Mesenchymal stem cell (in vitro differentiated cells and primary cell): Measurements from ENCODE around the gene CFAP157.

Experiments used
- DNase-seq: peaks from one replicate; pipeline ENCODE4 v3.0.0-alpha.2; 2013
- H2AFZ ChIP-seq: one replicate; pipeline ENCODE4 v1.6.1; 2013; ENCODE audit warnings: low read depth, mild to moderate bottlenecking, control low read depth, inconsistent platforms, low read length, moderate library complexity
- H2AK5ac ChIP-seq: 2 replicates; pipeline ENCODE4 v1.6.1; 2013; ENCODE audit warnings: low read length, moderate library complexity, mild to moderate bottlenecking, inconsistent platforms; ENCODE audit not compliant: severe bottlenecking
- H2BK120ac ChIP-seq: one replicate; pipeline ENCODE4 v1.6.1; 2013; ENCODE audit warnings: low read depth, mild to moderate bottlenecking, inconsistent platforms, low read length, moderate library complexity
- H2BK12ac ChIP-seq, 2 experiments: one replicate each; pipeline ENCODE4 v1.6.1; 2013; ENCODE audit warnings: inconsistent platforms in 2 of 2, low read length in 2 of 2, mild to moderate bottlenecking in 2 of 2, moderate library complexity in 2 of 2, control low read depth in 1 of 2
- H2BK15ac ChIP-seq: one replicate; pipeline ENCODE4 v1.6.1; 2013; ENCODE audit warnings: mild to moderate bottlenecking, low read depth, inconsistent platforms; ENCODE audit not compliant: poor library complexity, severe bottlenecking
- H2BK5ac ChIP-seq: 2 replicates; pipeline ENCODE4 v1.6.1; 2013; ENCODE audit warnings: low read depth, mild to moderate bottlenecking, low read length, control low read depth, inconsistent platforms; ENCODE audit not compliant: poor library complexity, severe bottlenecking
- H3K14ac ChIP-seq, 2 experiments: one replicate each; pipeline ENCODE4 v1.6.1; 2013; ENCODE audit warnings: inconsistent platforms in 2 of 2, low read length in 2 of 2, control low read depth in 1 of 2, mild to moderate bottlenecking in 1 of 2, moderate library complexity in 1 of 2
- H3K18ac ChIP-seq, 2 experiments: one replicate each; pipeline ENCODE4 v1.6.1; 2013; ENCODE audit warnings: inconsistent platforms in 2 of 2, low read length in 2 of 2, control low read depth in 1 of 2, low read depth in 1 of 2, mild to moderate bottlenecking in 1 of 2
- H3K23ac ChIP-seq, 2 experiments: one replicate each; pipeline ENCODE4 v1.6.1; 2013; ENCODE audit warnings: inconsistent platforms in 2 of 2, low read length in 2 of 2, mild to moderate bottlenecking in 2 of 2, moderate library complexity in 2 of 2, control low read depth in 1 of 2
- H3K27ac ChIP-seq: 2 replicates; pipeline ENCODE4 v1.5.1; 2013; ENCODE audit warnings: mild to moderate bottlenecking, moderate library complexity, low read length, control low read depth, inconsistent platforms; ENCODE audit not compliant: poor library complexity, severe bottlenecking
- H3K27me3 ChIP-seq, 2 experiments: 2 replicates each; pipeline versions ENCODE4 v1.6.1 to v1.7.0; 2013; ENCODE audit warnings: low read length in 2 of 2, mild to moderate bottlenecking in 2 of 2, moderate library complexity in 2 of 2, control low read depth in 1 of 2, inconsistent platforms in 1 of 2; ENCODE audit not compliant: control insufficient read depth in 1 of 2, insufficient read depth in 1 of 2
- H3K36me3 ChIP-seq, 2 experiments: 2 replicates each; pipeline versions ENCODE4 v1.6.1 to v1.7.0; 2013; ENCODE audit warnings: low read length in 2 of 2, control low read depth in 1 of 2, inconsistent platforms in 1 of 2, low read depth in 1 of 2, mild to moderate bottlenecking in 1 of 2; ENCODE audit not compliant: insufficient read depth in 2 of 2, control insufficient read depth in 1 of 2
- H3K4ac ChIP-seq, 2 experiments: one replicate each; pipeline ENCODE4 v1.6.1; 2013; ENCODE audit warnings: inconsistent platforms in 2 of 2, low read length in 2 of 2, mild to moderate bottlenecking in 2 of 2, moderate library complexity in 2 of 2, control low read depth in 1 of 2, low read depth in 1 of 2
- H3K4me1 ChIP-seq: 2 replicates; pipeline ENCODE4 v1.6.1; 2013; ENCODE audit warnings: low read depth, low read length, control low read depth; ENCODE audit not compliant: control insufficient read depth, insufficient read depth
- H3K4me2 ChIP-seq: 2 replicates; pipeline ENCODE4 v1.6.1; 2013; ENCODE audit warnings: low read length, mild to moderate bottlenecking, inconsistent platforms; ENCODE audit not compliant: poor library complexity, severe bottlenecking
- H3K4me3 ChIP-seq, 2 experiments: 2 replicates each; pipeline versions ENCODE4 v1.5.1 to v1.7.0; 2013; ENCODE audit warnings: low read length in 2 of 2, mild to moderate bottlenecking in 2 of 2, control low read depth in 1 of 2, low read depth in 1 of 2; ENCODE audit not compliant: insufficient read depth in 1 of 2
- H3K79me1 ChIP-seq: replicated peaks from 2 replicates; pipeline ENCODE4 v1.6.1; 2013; ENCODE audit warnings: mild to moderate bottlenecking, control low read depth, low read length, inconsistent platforms; ENCODE audit not compliant: poor library complexity, severe bottlenecking
- H3K9ac ChIP-seq: 2 replicates; pipeline ENCODE4 v1.7.0; 2013; ENCODE audit warnings: mild to moderate bottlenecking, low read length, moderate library complexity
- H3K9me3 ChIP-seq: 2 replicates; pipeline ENCODE4 v1.7.0; 2013; ENCODE audit warnings: mild to moderate bottlenecking, low read length; ENCODE audit not compliant: control insufficient read depth
- H4K8ac ChIP-seq: one replicate; pipeline ENCODE4 v1.6.1; 2013; ENCODE audit warnings: inconsistent platforms, mild to moderate bottlenecking, low read length, moderate library complexity
- H4K91ac ChIP-seq: one replicate; pipeline ENCODE4 v1.6.1; 2013; ENCODE audit warnings: mild to moderate bottlenecking, low read length, inconsistent platforms
- WGBS: methylation state at CpG from one replicate; pipeline ENCODE4 v1.1.7; 2013; ENCODE audit warnings: mixed read lengths; 5-methylcytosine and 5-hydroxymethylcytosine counted together

CFAP157 gene

GRCh38 chr9:127739614-127740330 lies 33.0 kb downstream of the CFAP157 start:
- WGBS, result 85% methylated on average over 19 of the region's 19 CpGs
- Histone ChIP-seq H2BK12ac (peak overlapping the region in 1 of 2 experiments; percentile 93), H3K23ac (no peak overlapping the region), H3K4me1 (peaks cover 2% of the 10 kb centered on the region), H3K4ac (no peak overlapping the region), H3K79me1 (no peaks in the 10 kb centered on the region), H4K91ac (no peak overlapping the region), H2BK15ac (no peak overlapping the region), H2BK120ac (no peak overlapping the region), H3K9me3 (no peaks in the 10 kb centered on the region), H2AFZ (no peak overlapping the region), H3K4me3 (no peak overlapping the region), H3K4me2 (no peak overlapping the region), H3K27me3 (peaks cover 0 to 8% of the 10 kb centered on the region in 2 experiments), H3K14ac (peak overlapping the region in 1 of 2 experiments; percentile 4), H3K36me3 (no peaks in the 10 kb centered on the region), H2BK5ac (no peak overlapping the region), H3K9ac (peak overlapping the region; percentile 87), H3K27ac (no peak overlapping the region), H2AK5ac (no peak overlapping the region), H3K18ac (peak overlapping the region in 1 of 2 experiments; percentile 46), H4K8ac (peak overlapping the region; percentile 35)
- peak; percentile 48 for DNase-seq

DNA sequence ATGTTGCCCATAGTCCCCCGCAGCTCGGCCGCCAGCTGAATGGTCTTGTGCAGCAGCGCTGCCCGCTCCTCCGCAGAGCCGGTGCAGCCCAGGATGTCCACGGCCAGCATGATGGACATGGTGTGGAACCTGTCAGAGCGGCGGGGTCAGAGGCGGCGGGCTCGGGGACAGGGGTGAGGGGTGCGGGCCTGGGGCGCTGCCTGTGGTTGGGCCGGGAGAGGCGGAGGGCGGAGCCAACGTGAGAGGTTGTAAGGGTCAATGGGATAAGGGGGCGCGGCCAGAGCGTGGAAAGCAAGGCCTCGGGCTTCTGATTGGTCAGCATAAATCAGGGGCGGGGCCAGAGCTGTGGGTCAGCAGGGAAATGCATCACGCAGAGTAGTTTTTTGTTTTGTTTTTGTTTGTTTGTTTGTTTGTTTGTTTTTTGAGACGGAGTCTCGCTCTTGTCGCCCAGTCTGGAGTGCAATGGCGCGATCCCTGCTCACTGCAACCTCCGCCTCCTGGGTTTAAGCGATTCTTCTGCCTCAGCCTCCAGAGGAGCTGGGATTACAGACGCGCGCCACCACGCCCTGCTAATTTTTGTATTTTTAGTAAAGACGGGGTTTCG lies 35.1 kb downstream of the CFAP157 start:
- peaks cover 1 to 11% of the 10 kb centered on the region in 2 experiments for H3K27me3 ChIP-seq
- H2AK5ac ChIP-seq, result no peak overlapping the region
- no peak overlapping the region for H4K8ac ChIP-seq
- H3K9ac ChIP-seq, result peak overlapping the region; percentile 53
- no peak overlapping the region for H2BK15ac ChIP-seq
- 22% methylated on average over 37 of the region's 38 CpGs for WGBS
- peak overlapping the region in 1 of 2 experiments; percentile 59 for H2BK12ac ChIP-seq
- H3K27ac ChIP-seq, result no peak overlapping the region
- H3K23ac ChIP-seq, result no peak overlapping the region
- H3K79me1 ChIP-seq, result no peaks in the 10 kb centered on the region
- H3K4ac ChIP-seq, result no peak overlapping the region
- H3K36me3 ChIP-seq, result no peaks in the 10 kb centered on the region
- no peak overlapping the region for H4K91ac ChIP-seq
- no peak overlapping the region for H3K4me2 ChIP-seq
- no peak overlapping the region for H3K18ac ChIP-seq
- H3K4me1 ChIP-seq, result peaks cover 2% of the 10 kb centered on the region
- H2AFZ ChIP-seq, result peak overlapping the region; percentile 73
- no peaks in the 10 kb centered on the region for H3K9me3 ChIP-seq
- H2BK120ac ChIP-seq, result no peak overlapping the region
- H3K14ac ChIP-seq, result no peak overlapping the region
- peak overlapping the region in 1 of 2 experiments; percentile 74 for H3K4me3 ChIP-seq
- peak; percentile 81 for DNase-seq
- H2BK5ac ChIP-seq, result no peak overlapping the region

- H3K4ac ChIP-seq, result no peak overlapping the region
- H3K36me3 ChIP-seq, result no peaks in the 10 kb centered on the region
- H4K91ac ChIP-seq, result no peak overlapping the region
- peaks cover 2% of the 10 kb centered on the region for H3K4me1 ChIP-seq
- WGBS, result 7% methylated on average over 33 of the region's 33 CpGs
- peak overlapping the region in 1 of 2 experiments; percentile 74 for H3K4me3 ChIP-seq
- H3K9ac ChIP-seq, result peak overlapping the region; percentile 53
- no peak overlapping the region for H2AK5ac ChIP-seq
- H3K14ac ChIP-seq, result no peak overlapping the region
- no peak overlapping the region for H4K8ac ChIP-seq
- no peak overlapping the region for H3K27ac ChIP-seq
- H3K23ac ChIP-seq, result no peak overlapping the region
- H2BK5ac ChIP-seq, result no peak overlapping the region
- H2BK15ac ChIP-seq, result no peak overlapping the region
- no peaks in the 10 kb centered on the region for H3K79me1 ChIP-seq
- H3K27me3 ChIP-seq, result peaks cover 7 to 12% of the 10 kb centered on the region in 2 experiments
- no peak overlapping the region for H3K4me2 ChIP-seq
- no peak overlapping the region for H2BK120ac ChIP-seq
- H2AFZ ChIP-seq, result peak overlapping the region; percentile 73
- no peaks in the 10 kb centered on the region for H3K9me3 ChIP-seq
- H3K18ac ChIP-seq, result no peak overlapping the region
- peak; percentile 91 for DNase-seq
- peak overlapping the region in 1 of 2 experiments; percentile 13 for H2BK12ac ChIP-seq
Observed at GRCh38 chr9:127742435-127743088, 35.8 kb downstream of the CFAP157 start.
